AG10803 (cell line): ENCODE data around the gene FGD4.

Experiments used
- DNase-seq: peaks from one replicate; pipeline ENCODE4 v3.0.0; 2010; ENCODE audit warnings: low read depth
- H3K4me3 ChIP-seq: 2 replicates; pipeline ENCODE4 v1.5.1; 2011; ENCODE audit warnings: mild to moderate bottlenecking, low read length, control low read depth
- CTCF ChIP-seq: conservative IDR thresholded peaks from 2 replicates; pipeline ENCODE4 v1.5.1; 2011; ENCODE audit warnings: mild to moderate bottlenecking, low read length, control low read depth, inconsistent platforms

FGD4 gene

DNA sequence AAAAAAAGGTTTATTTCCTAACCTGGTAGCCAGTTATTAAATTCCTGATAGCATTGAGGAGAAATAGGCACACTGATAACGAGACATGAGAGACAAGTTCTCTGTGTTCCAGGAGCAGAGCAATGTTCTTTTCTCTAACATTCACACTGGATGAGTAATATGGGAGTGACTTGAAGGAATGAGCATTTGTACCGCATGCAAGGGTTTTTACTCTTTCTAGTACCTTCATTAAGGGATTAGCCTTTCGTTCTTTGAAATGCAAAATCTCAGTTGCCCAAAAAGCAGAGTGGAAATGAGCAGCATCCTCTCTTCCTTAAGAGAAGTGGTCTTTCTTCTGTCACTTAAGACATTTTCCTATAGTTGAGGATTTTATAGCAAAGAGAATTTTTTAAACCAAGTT is 54.7 kb downstream of the FGD4 start:
- TF ChIP-seq CTCF = no peak
- no peak overlapping the region for H3K4me3 ChIP-seq
- peak; percentile 49 for DNase-seq

GRCh38 chr12:32454866-32455265 is 55.5 kb downstream of the FGD4 start:
- DNase-seq = no peak
- TF ChIP-seq CTCF = no peak

GRCh38 chr12:32455607-32456071 is 56.3 kb downstream of the FGD4 start:
- peak; percentile 76 for DNase-seq
- H3K4me3 ChIP-seq = peak overlapping the region; percentile 10
- peak; percentile 75 for TF ChIP-seq CTCF

More at GRCh38 chr12:32454866-32455265, 55.5 kb downstream of the FGD4 start:
- H3K4me3 ChIP-seq = no peak overlapping the region

DNA sequence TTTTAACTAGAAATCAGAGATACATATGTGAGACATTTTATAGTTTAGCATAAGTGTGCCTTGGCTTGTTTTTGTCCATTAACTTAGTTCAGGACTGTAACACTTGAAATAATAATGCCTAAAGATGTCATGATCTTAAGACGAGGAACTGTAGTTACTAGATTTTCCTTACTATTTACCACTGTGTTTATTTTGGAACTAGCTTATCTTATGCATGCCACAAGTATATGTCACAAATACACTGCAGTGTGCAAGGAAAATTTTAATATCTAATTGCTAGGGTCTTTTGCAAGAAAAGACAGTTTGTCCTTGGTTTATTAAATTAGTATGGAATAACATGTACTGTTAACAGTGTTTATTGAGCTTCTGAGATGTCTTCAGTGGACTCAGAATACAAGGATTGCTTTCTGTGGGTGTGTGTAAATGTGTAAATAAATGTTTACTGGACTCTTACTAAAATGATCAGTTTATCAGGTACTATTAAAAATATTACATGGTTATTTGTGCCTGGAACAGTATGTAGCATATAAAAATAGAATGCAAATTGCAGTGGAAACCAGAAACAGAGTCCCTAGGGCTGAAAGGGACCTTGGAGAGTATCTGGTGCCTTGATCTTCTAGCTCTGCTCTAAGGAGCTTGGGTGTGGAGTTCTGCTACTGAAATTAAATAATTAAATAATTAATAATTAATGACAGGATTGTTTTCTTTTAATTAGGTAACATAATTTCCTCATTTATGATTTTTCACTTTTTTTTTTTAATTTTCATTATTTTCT is 58.1 kb downstream of the FGD4 start:
- TF ChIP-seq CTCF = no peak
- no peak overlapping the region for H3K4me3 ChIP-seq
- DNase-seq = no peak

GRCh38 chr12:32460638-32461037 is 61.3 kb downstream of the FGD4 start:
- TF ChIP-seq CTCF = no peak
- H3K4me3 ChIP-seq = no peak overlapping the region
- no peak for DNase-seq

DNA sequence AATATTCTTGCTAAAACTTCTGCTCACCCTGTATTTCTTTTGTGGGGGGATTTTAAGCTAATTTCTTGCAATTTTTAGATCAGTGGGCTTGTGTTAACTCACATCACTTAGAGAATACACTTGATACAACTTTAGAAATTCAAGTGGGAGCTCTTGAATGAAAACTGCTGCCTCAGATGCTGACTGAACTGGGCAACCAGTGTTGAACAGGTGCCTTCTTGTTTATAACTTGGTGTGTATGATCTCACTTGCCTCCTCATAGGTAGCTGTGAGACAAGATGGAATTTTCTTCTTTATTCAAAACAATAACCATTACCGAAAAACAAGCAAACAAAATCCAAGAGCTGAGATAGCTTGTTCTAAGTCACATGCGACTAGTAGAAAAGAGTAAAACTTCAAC is 63.5 kb downstream of the FGD4 start:
- no peak overlapping the region for H3K4me3 ChIP-seq
- DNase-seq = no peak
- TF ChIP-seq CTCF = no peak

- H3K4me3 ChIP-seq = no peak overlapping the region
- no peak for TF ChIP-seq CTCF
- no peak for DNase-seq
These were observed 66.8 kb downstream of the FGD4 start for GRCh38 chr12:32466187-32466586.
